ENCODE data around the gene ZNF675.
"Not testable (repeated sequence)": the region's sequence is repeated elsewhere in the genome, so short reads cannot be mapped to it uniquely, and the experiment has no call there.

DNA sequence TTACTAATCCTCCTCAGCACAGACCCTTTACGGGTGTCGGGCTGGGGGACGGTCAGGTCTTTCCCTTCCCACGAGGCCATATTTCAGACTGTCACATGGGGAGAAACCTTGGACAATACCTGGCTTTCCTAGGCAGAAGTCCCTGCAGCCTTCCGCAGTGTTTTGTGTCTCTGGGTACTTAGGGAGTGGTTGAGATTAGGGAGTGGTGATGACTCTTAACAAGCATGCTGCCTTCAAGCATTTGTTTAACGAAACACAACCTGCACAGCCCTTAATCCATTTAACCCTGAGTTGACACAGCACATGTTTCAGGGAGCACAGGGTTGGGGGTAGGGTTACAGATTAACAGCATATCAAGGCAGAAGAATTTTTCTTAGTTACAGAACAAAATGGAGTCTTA, 37.1 kb upstream of the ZNF675 start:
- not testable (repeated sequence) for TF ChIP-seq POLR2A (IDR thresholded peaks at IDR 0.05)
- TF ChIP-seq, protein P1, sequence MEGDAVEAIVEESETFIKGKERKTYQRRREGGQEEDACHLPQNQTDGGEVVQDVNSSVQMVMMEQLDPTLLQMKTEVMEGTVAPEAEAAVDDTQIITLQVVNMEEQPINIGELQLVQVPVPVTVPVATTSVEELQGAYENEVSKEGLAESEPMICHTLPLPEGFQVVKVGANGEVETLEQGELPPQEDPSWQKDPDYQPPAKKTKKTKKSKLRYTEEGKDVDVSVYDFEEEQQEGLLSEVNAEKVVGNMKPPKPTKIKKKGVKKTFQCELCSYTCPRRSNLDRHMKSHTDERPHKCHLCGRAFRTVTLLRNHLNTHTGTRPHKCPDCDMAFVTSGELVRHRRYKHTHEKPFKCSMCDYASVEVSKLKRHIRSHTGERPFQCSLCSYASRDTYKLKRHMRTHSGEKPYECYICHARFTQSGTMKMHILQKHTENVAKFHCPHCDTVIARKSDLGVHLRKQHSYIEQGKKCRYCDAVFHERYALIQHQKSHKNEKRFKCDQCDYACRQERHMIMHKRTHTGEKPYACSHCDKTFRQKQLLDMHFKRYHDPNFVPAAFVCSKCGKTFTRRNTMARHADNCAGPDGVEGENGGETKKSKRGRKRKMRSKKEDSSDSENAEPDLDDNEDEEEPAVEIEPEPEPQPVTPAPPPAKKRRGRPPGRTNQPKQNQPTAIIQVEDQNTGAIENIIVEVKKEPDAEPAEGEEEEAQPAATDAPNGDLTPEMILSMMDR (IDR thresholded peaks at IDR 0.05) = not testable (repeated sequence)
